WTC11 (cell line): Measurements from ENCODE around the gene CDC5L. TPM values are rescaled to one million over a fixed set of nuclear protein-coding genes. Genes with fewer than 3 reads are reported as not detected.

Experiments used
- ATAC-seq: fragments of 200-7000 bp; cut with Tn5 transposase; 2 replicates; pipeline ENCODE4 v1.10.0; 2021; ENCODE audit warnings: mild to moderate bottlenecking, moderate library complexity
- CTCF ChIA-PET: fragments of 300-600 bp; sonication (Branson Sonifier 250); formaldehyde crosslinking; loops from one replicate; lab custom pipeline; 2021; ENCODE audit warnings: antibody characterized with exemption; lab: Charles Lee
- POLR2A ChIA-PET: fragments of 350-600 bp; sonication (Branson Sonifier 250); formaldehyde crosslinking; loops from one replicate; lab custom pipeline; 2021; ENCODE audit warnings: antibody characterized with exemption; lab: Charles Lee
- DNase-seq: peaks from one replicate; pipeline ENCODE4 v3.0.0; 2021; ENCODE audit warnings: low spot score
- H3K27ac Mint-ChIP-seq: 2 replicates; pipeline ENCODE4 v1.8.0; 2021; ENCODE audit warnings: mixed read lengths
- H3K27me3 Mint-ChIP-seq: 2 replicates; pipeline ENCODE4 v1.8.0; 2021; ENCODE audit warnings: low read depth, mild to moderate bottlenecking, moderate library complexity, mixed read lengths
- H3K36me3 Mint-ChIP-seq: 2 replicates; pipeline ENCODE4 v1.8.0; 2021; ENCODE audit warnings: mixed read lengths
- H3K4me1 Mint-ChIP-seq: 2 replicates; pipeline ENCODE4 v1.8.0; 2022; ENCODE audit warnings: mixed read lengths
- H3K4me3 Mint-ChIP-seq: 2 replicates; pipeline ENCODE4 v1.8.0; 2021; ENCODE audit warnings: mild to moderate bottlenecking, moderate library complexity, mixed read lengths
- H3K9me3 Mint-ChIP-seq: 2 replicates; pipeline ENCODE4 v1.8.0; 2021; ENCODE audit warnings: mixed read lengths
- ATF2 ChIP-seq: sonication (generic); formaldehyde crosslinking; IDR thresholded peaks from 2 replicates; pipeline ENCODE4 v1.8.1; 2022; ENCODE audit warnings: low read depth, missing genetic modification reagents, borderline replicate concordance
- CBFB ChIP-seq: sonication (generic); formaldehyde crosslinking; IDR thresholded peaks from 2 replicates; pipeline ENCODE4 v1.8.1; 2022; ENCODE audit warnings: mild to moderate bottlenecking, low read depth, missing genetic modification reagents
- CDX4 ChIP-seq: fragments of 250-450 bp; sonication (Bioruptor Pico); IDR thresholded peaks from 2 replicates; pipeline ENCODE4 v1.9.0; 2021; ENCODE audit warnings: moderate library complexity, mild to moderate bottlenecking, inconsistent platforms, borderline replicate concordance
- E2F4 ChIP-seq: sonication (generic); formaldehyde crosslinking; IDR thresholded peaks from 2 replicates; pipeline ENCODE4 v1.8.1; 2022; ENCODE audit warnings: low read depth, mild to moderate bottlenecking, moderate library complexity, missing genetic modification reagents, borderline replicate concordance
- E2F5 ChIP-seq: sonication (generic); formaldehyde crosslinking; IDR thresholded peaks from 2 replicates; pipeline ENCODE4 v1.8.1; 2022; ENCODE audit warnings: mild to moderate bottlenecking, moderate library complexity, missing genetic modification reagents
- FOXK1 ChIP-seq: sonication (generic); formaldehyde crosslinking; IDR thresholded peaks from 2 replicates; pipeline ENCODE4 v1.8.0; 2022; ENCODE audit warnings: mild to moderate bottlenecking, moderate library complexity, missing genetic modification reagents
- HMGXB4 ChIP-seq: sonication (generic); formaldehyde crosslinking; IDR thresholded peaks from 2 replicates; pipeline ENCODE4 v1.8.1; 2023; ENCODE audit warnings: mild to moderate bottlenecking, moderate library complexity, missing genetic modification reagents
- KAT7 ChIP-seq: sonication (generic); formaldehyde crosslinking; IDR thresholded peaks from 2 replicates; pipeline ENCODE4 v1.8.1; 2023; ENCODE audit warnings: missing genetic modification reagents, mild to moderate bottlenecking, borderline replicate concordance
- MAX ChIP-seq: sonication (generic); formaldehyde crosslinking; IDR thresholded peaks from 2 replicates; pipeline ENCODE4 v1.8.0; 2022; ENCODE audit warnings: mild to moderate bottlenecking, missing genetic modification reagents
- MYBL2 ChIP-seq: sonication (generic); formaldehyde crosslinking; IDR thresholded peaks from 2 replicates; pipeline ENCODE4 v1.8.1; 2023; ENCODE audit warnings: mild to moderate bottlenecking, moderate library complexity, missing genetic modification reagents
- NR2C2 ChIP-seq: sonication (generic); formaldehyde crosslinking; IDR thresholded peaks from 2 replicates; pipeline ENCODE4 v1.8.0; 2022; ENCODE audit warnings: mild to moderate bottlenecking, missing genetic modification reagents
- OVOL2 ChIP-seq: fragments of 250-450 bp; sonication (Bioruptor Pico); IDR thresholded peaks from 2 replicates; pipeline ENCODE4 v1.9.0; 2021; ENCODE audit warnings: mild to moderate bottlenecking, borderline replicate concordance
- PREB ChIP-seq: sonication (generic); formaldehyde crosslinking; IDR thresholded peaks from 2 replicates; pipeline ENCODE4 v1.8.1; 2022; ENCODE audit warnings: mild to moderate bottlenecking, missing genetic modification reagents, moderate library complexity, borderline replicate concordance
- PRRX2 ChIP-seq: fragments of 250-450 bp; sonication (Bioruptor Pico); IDR thresholded peaks from 2 replicates; pipeline ENCODE4 v1.8.0; 2021; ENCODE audit warnings: mild to moderate bottlenecking
- SMAD4 ChIP-seq: sonication (generic); formaldehyde crosslinking; IDR thresholded peaks from 2 replicates; pipeline ENCODE4 v1.8.0; 2022; ENCODE audit warnings: mild to moderate bottlenecking, missing genetic modification reagents
- STAT6 ChIP-seq: sonication (generic); formaldehyde crosslinking; conservative IDR thresholded peaks from 2 replicates; pipeline ENCODE4 v1.8.1; 2023; ENCODE audit warnings: mild to moderate bottlenecking, low read depth, missing genetic modification reagents, moderate library complexity
- ZNF138 ChIP-seq: sonication (generic); formaldehyde crosslinking; conservative IDR thresholded peaks from 2 replicates; pipeline ENCODE4 v1.8.1; 2022; ENCODE audit warnings: mild to moderate bottlenecking, moderate library complexity, missing genetic modification reagents
- ZNF219 ChIP-seq: sonication (generic); formaldehyde crosslinking; IDR thresholded peaks from 2 replicates; pipeline ENCODE4 v1.8.0; 2023; ENCODE audit warnings: missing genetic modification reagents, mild to moderate bottlenecking, borderline replicate concordance
- ZNF281 ChIP-seq: sonication (generic); formaldehyde crosslinking; IDR thresholded peaks from 2 replicates; pipeline ENCODE4 v1.8.0; 2023; ENCODE audit warnings: mild to moderate bottlenecking, missing genetic modification reagents
- total RNA-seq: library from RNA; stranded (reverse); gene quantifications from 3 replicates; pipeline ENCODE4 v1.2.3, GENCODE V29; 2021

Gene CDC5L
- total RNA-seq, 1 experiment from 2014 or later: 23.5 TPM

- POLR2A ChIA-PET: no interaction called here
- TF ChIP-seq MAX (no peak), ZNF138 (CRISPR knock-in tag) (no peak), MYBL2 (CRISPR knock-in tag) (no peak), CDX4 (CRISPR knock-in tag) (no peak), E2F5 (CRISPR knock-in tag) (no peak), E2F4 (CRISPR knock-in tag) (no peak), PRRX2 (CRISPR knock-in tag) (no peak), ZNF281 (CRISPR knock-in tag) (no peak), HMGXB4 (CRISPR knock-in tag) (no peak), SMAD4 (CRISPR knock-in tag) (no peak), NR2C2 (no peak), KAT7 (no peak)
- H3K36me3 Mint-ChIP-seq: no peaks in the 10 kb centered on the region
These were observed 106.5 kb downstream of the CDC5L start for GRCh38 chr6:44494011-44494501.

GRCh38 chr6:44495036-44495901 lies 107.8 kb downstream of the CDC5L start:
- POLR2A ChIA-PET: no interaction called here
- H3K4me3 Mint-ChIP-seq: no peak overlapping the region
- H3K27me3 Mint-ChIP-seq: no peaks in the 10 kb centered on the region
- no peaks in the 10 kb centered on the region for H3K36me3 Mint-ChIP-seq
- no peak for DNase-seq
- H3K27ac Mint-ChIP-seq: no peak overlapping the region
- peaks cover 28% of the 10 kb centered on the region for H3K4me1 Mint-ChIP-seq
- no peak for ATAC-seq
- H3K9me3 Mint-ChIP-seq: 0 out of 2 replicates have a peak, but pooled peaks cover 4% of the 10 kb centered on the region
- CTCF ChIA-PET: interaction anchor here (1.3 to 2.2 kb wide), 4 partner anchors 9 to 50 kb away, joined by 3 to 17 read pairs (median 10); no protein-coding TSS in a partner anchor
- TF ChIP-seq OVOL2 (CRISPR knock-in tag) (no peak), ATF2 (CRISPR knock-in tag) (no peak), SMAD4 (CRISPR knock-in tag) (no peak), KAT7 (no peak), PREB (CRISPR knock-in tag) (no peak), ZNF219 (CRISPR knock-in tag) (no peak), FOXK1 (CRISPR knock-in tag) (no peak), STAT6 (no peak), NR2C2 (no peak), CBFB (CRISPR knock-in tag) (no peak)

More at GRCh38 chr6:44494011-44494501, 106.5 kb downstream of the CDC5L start:
- ATAC-seq: peak; percentile 51
- H3K4me1 Mint-ChIP-seq: peaks cover 20% of the 10 kb centered on the region; the same call in 1 of the 2 replicates
- DNase-seq: no peak
- H3K9me3 Mint-ChIP-seq: 0 out of 2 replicates have a peak, but pooled peaks cover 4% of the 10 kb centered on the region
- no peak overlapping the region for H3K27ac Mint-ChIP-seq
- no peak overlapping the region for H3K4me3 Mint-ChIP-seq
- CTCF ChIA-PET: interaction anchor here (0.6 to 2.2 kb wide), 5 partner anchors 8 to 118 kb away, joined by 3 to 17 read pairs (median 9); no protein-coding TSS in a partner anchor
- no peaks in the 10 kb centered on the region for H3K27me3 Mint-ChIP-seq
